Fibroblast of villous mesenchyme (primary cell): Measurements from ENCODE around the gene ZNF100. TPM values are rescaled to one million over a fixed set of nuclear protein-coding genes. Genes with fewer than 3 reads are reported as not detected.
"Not testable (repeated sequence)": the region's sequence is repeated elsewhere in the genome, so short reads cannot be mapped to it uniquely, and the experiment has no call there.

Source experiments
- DNase-seq: peaks from one replicate; pipeline ENCODE4 v3.0.0-alpha.2; 2010; ENCODE audit warnings: low read depth
- H3K4me3 ChIP-seq: 2 replicates; pipeline ENCODE4 v1.5.1; 2011; ENCODE audit warnings: low read depth, mild to moderate bottlenecking, low read length
- small RNA-seq: library from RNA; depleted of rRNA; stranded (forward); fragments of <200 nt; gene quantifications from one replicate; pipeline ENCODE3, GENCODE V24; 2012
- total RNA-seq: library from RNA; depleted of rRNA; stranded (reverse); fragments of >200 nt; gene quantifications from 2 replicates; pipeline ENCODE4 v1.2.3, GENCODE V29; 2012
- TF ChIP-seq, protein P1 (sequence below): IDR thresholded peaks from 2 replicates; pipeline ENCODE4 v1.5.1; 2012; ENCODE audit warnings: low read depth, mild to moderate bottlenecking, low read length; ENCODE audit not compliant: insufficient read depth

The ZNF100 gene
- total RNA-seq, 1 donor: 5.6 TPM

DNA sequence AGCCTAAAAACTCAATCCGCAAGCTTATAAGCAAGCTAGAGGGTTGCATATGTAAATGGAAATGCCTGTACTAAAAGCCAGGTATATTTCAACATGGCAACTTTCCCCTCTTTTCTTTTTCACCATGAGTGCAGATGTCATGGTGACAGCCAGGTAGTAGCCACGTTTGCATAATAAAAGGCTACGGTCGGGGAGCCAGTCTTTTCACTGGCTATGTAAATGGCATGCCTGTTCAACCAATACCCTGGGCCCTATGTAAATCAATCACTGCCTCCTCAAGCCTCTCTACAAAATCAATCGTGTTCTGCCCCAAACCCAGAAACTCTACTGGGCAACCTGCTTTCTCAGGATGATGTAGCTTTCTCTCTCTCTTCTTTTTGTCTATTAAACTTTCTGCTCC, 87.4 kb downstream of the ZNF100 start:
- no peak for DNase-seq

DNA sequence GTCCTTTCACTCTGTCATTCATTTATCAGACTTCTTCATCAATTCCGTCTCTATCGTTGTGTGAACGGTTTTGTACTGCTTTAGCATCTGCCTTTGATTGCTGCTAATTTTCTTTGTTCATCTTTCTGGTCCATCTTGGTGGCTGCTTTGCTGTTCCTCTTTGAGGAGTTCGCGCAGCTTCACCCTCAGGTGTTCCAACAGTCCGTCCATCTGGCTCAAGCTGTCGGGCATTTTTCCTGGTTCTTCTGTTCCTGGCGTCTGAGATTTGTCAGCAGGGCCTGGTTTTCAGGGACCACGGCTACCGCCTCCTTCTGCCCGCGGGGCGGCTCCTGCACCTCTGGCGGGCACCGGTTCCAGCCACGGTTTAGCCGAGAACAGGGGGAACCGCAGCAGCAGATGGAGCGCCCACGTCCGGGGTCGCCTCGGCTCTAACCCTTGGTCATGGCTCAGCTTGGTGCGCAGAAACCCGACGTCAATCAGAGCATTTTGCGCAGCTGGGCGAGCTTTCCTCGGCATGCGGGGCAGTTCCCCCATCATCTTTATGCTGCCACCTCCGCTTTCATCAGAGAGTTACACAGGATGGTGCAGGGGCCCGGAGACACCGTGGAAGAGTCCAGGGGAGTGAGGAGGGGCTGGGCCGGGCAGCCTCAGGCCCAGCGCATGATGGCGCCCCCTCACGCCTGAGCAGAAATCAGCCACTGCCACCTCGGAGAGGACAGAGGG, 89.5 kb downstream of the ZNF100 start:
- TF ChIP-seq, protein P1, sequence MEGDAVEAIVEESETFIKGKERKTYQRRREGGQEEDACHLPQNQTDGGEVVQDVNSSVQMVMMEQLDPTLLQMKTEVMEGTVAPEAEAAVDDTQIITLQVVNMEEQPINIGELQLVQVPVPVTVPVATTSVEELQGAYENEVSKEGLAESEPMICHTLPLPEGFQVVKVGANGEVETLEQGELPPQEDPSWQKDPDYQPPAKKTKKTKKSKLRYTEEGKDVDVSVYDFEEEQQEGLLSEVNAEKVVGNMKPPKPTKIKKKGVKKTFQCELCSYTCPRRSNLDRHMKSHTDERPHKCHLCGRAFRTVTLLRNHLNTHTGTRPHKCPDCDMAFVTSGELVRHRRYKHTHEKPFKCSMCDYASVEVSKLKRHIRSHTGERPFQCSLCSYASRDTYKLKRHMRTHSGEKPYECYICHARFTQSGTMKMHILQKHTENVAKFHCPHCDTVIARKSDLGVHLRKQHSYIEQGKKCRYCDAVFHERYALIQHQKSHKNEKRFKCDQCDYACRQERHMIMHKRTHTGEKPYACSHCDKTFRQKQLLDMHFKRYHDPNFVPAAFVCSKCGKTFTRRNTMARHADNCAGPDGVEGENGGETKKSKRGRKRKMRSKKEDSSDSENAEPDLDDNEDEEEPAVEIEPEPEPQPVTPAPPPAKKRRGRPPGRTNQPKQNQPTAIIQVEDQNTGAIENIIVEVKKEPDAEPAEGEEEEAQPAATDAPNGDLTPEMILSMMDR: no peak
- DNase-seq: no peak
- H3K4me3 ChIP-seq: no peak overlapping the region

More for the DNA sequence above, 87.4 kb downstream of the ZNF100 start:
- TF ChIP-seq, protein P1: no peak
- H3K4me3 ChIP-seq: no peak overlapping the region

DNA sequence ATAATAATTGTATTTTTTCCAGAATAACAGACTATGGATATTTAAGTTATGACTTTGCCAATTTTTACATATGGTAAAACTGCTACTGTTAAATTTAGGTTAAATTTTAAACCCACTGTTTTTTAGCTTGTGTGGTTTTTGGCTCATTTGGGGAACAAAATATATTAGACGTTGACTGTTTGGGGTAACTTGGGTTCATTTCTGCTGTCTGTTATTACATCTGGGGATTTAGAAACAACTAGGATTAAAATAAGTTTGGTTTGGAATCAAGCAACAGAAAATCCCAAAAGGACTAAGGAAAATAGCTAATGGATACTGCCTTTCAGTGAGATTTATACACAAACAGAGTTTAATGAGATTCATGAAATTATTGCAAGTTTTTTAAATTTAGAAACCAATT, 92.9 kb downstream of the ZNF100 start:
- DNase-seq: no peak
- no peak overlapping the region for H3K4me3 ChIP-seq
- TF ChIP-seq, protein P1: no peak

DNA sequence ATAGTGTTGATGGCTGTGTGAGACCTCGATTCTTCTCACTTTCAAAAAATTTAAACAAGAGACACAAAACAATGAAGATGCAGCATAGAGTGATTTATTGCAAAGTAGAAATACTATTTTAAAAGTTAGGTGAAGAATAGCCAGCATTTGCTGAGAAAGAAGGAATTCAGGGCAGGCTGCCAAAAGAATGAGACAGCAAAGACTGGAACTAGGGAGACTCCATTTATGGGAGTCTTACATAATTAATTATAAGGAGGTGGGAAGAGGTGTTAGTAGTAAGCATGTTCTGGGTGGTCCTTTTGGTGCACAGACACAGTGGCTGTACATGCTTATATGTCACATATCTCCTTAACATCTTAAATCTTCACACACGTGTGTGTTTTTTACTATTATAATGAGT, 93.9 kb downstream of the ZNF100 start:
- H3K4me3 ChIP-seq, DNase-seq: not testable (repeated sequence)

Small RNAs within 50 kb of the gene (small RNA-seq; reads per million reads assigned to genes)
- not detected for gene VN1R84P

Other genes starting within 250 kb of the ZNF100 start
- 6.4 and 9.1 TPM in 2 replicates for gene ZNF43, start 68.6 kb upstream of the ZNF100 start, total RNA-seq
- under 0.01 TPM in 2 replicates for gene ZNF208, start 243.4 kb upstream of the ZNF100 start, total RNA-seq